Neural progenitor cell (in vitro differentiated cells): ENCODE data around the gene GNA14. TPM values are rescaled to one million over a fixed set of nuclear protein-coding genes. Genes with fewer than 3 reads are reported as not detected.

Experiments used
- DNase-seq: peaks from one replicate; pipeline ENCODE4 v3.0.0-alpha.2; 2016; ENCODE audit warnings: low spot score
- H2AFZ ChIP-seq: fragments of 200-600 bp; sonication (generic); replicated peaks from 2 replicates; pipeline ENCODE4 v1.6.1; 2016; ENCODE audit warnings: antibody characterized with exemption
- H3F3A ChIP-seq: fragments of 200-600 bp; sonication (generic); 2 replicates; pipeline ENCODE4 v1.6.1; 2016; ENCODE audit warnings: antibody characterized with exemption, low read depth
- H3K27ac ChIP-seq: fragments of 200-600 bp; sonication (generic); 2 replicates; pipeline ENCODE4 v1.5.1; 2016; ENCODE audit warnings: mild to moderate bottlenecking
- H3K27me3 ChIP-seq: fragments of 200-600 bp; sonication (generic); 2 replicates; pipeline ENCODE4 v1.6.1; 2016; ENCODE audit warnings: mild to moderate bottlenecking, moderate library complexity
- H3K36me3 ChIP-seq: fragments of 200-600 bp; sonication (generic); 2 replicates; pipeline ENCODE4 v1.5.1; 2016
- H3K4me1 ChIP-seq: fragments of 200-600 bp; sonication (generic); 2 replicates; pipeline ENCODE4 v1.6.1; 2016; ENCODE audit warnings: mixed run types
- H3K4me2 ChIP-seq: fragments of 200-600 bp; sonication (generic); 2 replicates; pipeline ENCODE4 v1.6.1; 2016
- H3K4me3 ChIP-seq: fragments of 200-600 bp; sonication (generic); 2 replicates; pipeline ENCODE4 v1.5.1; 2016
- H3K79me2 ChIP-seq: fragments of 200-600 bp; sonication (generic); 2 replicates; pipeline ENCODE4 v1.6.1; 2016; ENCODE audit warnings: low read depth
- H3K9ac ChIP-seq: fragments of 200-600 bp; sonication (generic); 2 replicates; pipeline ENCODE4 v1.6.1; 2016
- H3K9me3 ChIP-seq: fragments of 200-600 bp; sonication (generic); 2 replicates; pipeline ENCODE4 v1.5.1; 2016; ENCODE audit warnings: low read depth
- H4K20me1 ChIP-seq: fragments of 200-600 bp; sonication (generic); 2 replicates; pipeline ENCODE4 v1.6.1; 2016; ENCODE audit warnings: low read depth
- H3K27ac Mint-ChIP-seq: 3 replicates; pipeline ENCODE4 v1.8.0; 2021; ENCODE audit warnings: mixed read lengths
- H3K27me3 Mint-ChIP-seq: 2 replicates; pipeline ENCODE4 v1.8.0; 2022; ENCODE audit warnings: low read depth, mild to moderate bottlenecking, inconsistent platforms, moderate library complexity, mixed read lengths; ENCODE audit not compliant: insufficient read depth
- H3K36me3 Mint-ChIP-seq: 3 replicates; pipeline ENCODE4 v1.8.0; 2021; ENCODE audit warnings: mixed read lengths
- H3K4me1 Mint-ChIP-seq: 3 replicates; pipeline ENCODE4 v1.8.0; 2021; ENCODE audit warnings: mixed read lengths
- H3K4me3 Mint-ChIP-seq: 3 replicates; pipeline ENCODE4 v1.8.0; 2021; ENCODE audit warnings: mild to moderate bottlenecking, moderate library complexity, mixed read lengths
- H3K9me3 Mint-ChIP-seq: 3 replicates; pipeline ENCODE4 v1.8.0; 2020; ENCODE audit warnings: mixed read lengths
- EZH2 ChIP-seq: fragments of 200-600 bp; sonication (generic); IDR thresholded peaks from 2 replicates; pipeline ENCODE4 v1.6.1; 2017; ENCODE audit warnings: antibody characterized with exemption, mild to moderate bottlenecking, moderate library complexity
- EZH2phosphoT487 ChIP-seq: fragments of 200-600 bp; sonication (generic); IDR thresholded peaks from 2 replicates; pipeline ENCODE4 v1.6.1; 2017; ENCODE audit warnings: antibody characterized with exemption
- total RNA-seq: library from RNA; depleted of rRNA; stranded (reverse); fragments of >200 nt; gene quantifications from 2 replicates; pipeline ENCODE4 v1.2.3, GENCODE V29; 2015; ENCODE audit warnings: low replicate concordance
- TF ChIP-seq, protein P1 (sequence below): fragments of 200-600 bp; sonication (generic); IDR thresholded peaks from 2 replicates; pipeline ENCODE4 v1.5.1; 2017; ENCODE audit warnings: antibody characterized with exemption, mild to moderate bottlenecking

GNA14 gene
- total RNA-seq, 1 donor from 2014 or later = not detected

- Histone ChIP-seq H3K9me3 (no peaks in the 10 kb centered on the region), H3K4me2 (no peak overlapping the region), H3K9ac (no peak overlapping the region), H4K20me1 (no peaks in the 10 kb centered on the region), H3K4me3 (no peak overlapping the region), H3K27me3 (no peaks in the 10 kb centered on the region), H3K79me2 (no peaks in the 10 kb centered on the region), H2AFZ (no peak overlapping the region), H3K36me3 (no peaks in the 10 kb centered on the region), H3F3A (no peaks in the 10 kb centered on the region), H3K4me1 (no peaks in the 10 kb centered on the region), H3K27ac (no peak overlapping the region)
- no peak overlapping the region for H3K4me3 Mint-ChIP-seq
- H3K9me3 Mint-ChIP-seq = peaks cover 21% of the 10 kb centered on the region
- DNase-seq = no peak
- no peaks in the 10 kb centered on the region for H3K27me3 Mint-ChIP-seq
- no peaks in the 10 kb centered on the region for H3K4me1 Mint-ChIP-seq
- TF ChIP-seq EZH2phosphoT487 (no peak), EZH2 (no peak)
- TF ChIP-seq, protein P1, sequence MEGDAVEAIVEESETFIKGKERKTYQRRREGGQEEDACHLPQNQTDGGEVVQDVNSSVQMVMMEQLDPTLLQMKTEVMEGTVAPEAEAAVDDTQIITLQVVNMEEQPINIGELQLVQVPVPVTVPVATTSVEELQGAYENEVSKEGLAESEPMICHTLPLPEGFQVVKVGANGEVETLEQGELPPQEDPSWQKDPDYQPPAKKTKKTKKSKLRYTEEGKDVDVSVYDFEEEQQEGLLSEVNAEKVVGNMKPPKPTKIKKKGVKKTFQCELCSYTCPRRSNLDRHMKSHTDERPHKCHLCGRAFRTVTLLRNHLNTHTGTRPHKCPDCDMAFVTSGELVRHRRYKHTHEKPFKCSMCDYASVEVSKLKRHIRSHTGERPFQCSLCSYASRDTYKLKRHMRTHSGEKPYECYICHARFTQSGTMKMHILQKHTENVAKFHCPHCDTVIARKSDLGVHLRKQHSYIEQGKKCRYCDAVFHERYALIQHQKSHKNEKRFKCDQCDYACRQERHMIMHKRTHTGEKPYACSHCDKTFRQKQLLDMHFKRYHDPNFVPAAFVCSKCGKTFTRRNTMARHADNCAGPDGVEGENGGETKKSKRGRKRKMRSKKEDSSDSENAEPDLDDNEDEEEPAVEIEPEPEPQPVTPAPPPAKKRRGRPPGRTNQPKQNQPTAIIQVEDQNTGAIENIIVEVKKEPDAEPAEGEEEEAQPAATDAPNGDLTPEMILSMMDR = no peak
- H3K36me3 Mint-ChIP-seq = no peaks in the 10 kb centered on the region
- no peak overlapping the region for H3K27ac Mint-ChIP-seq
These were observed 173.2 kb downstream of the GNA14 start for GRCh38 chr9:77474936-77475335.

DNA sequence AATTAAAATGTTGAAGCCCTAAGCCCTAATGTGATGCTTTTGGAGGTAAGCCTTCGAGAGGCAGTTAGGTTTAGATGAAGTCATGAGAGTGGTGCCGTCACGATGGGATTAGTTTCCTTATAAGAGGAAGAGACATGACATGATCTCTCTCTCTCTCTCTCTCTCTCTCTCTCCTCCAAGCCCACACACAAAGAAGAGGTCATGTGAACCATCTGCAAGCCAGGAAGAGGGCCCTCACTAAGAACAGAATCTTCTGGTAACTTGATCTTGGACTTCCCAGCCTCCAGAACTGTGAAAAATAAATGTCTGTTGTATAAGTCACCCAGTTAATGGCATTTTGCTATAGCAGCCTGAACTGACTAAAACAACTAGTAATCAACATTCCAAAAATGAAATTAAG is 175.5 kb downstream of the GNA14 start:
- no peak overlapping the region for H3K4me3 ChIP-seq
- H3K36me3 ChIP-seq = no peaks in the 10 kb centered on the region
- H3K27ac Mint-ChIP-seq = no peak overlapping the region
- H4K20me1 ChIP-seq = no peaks in the 10 kb centered on the region
- H3K79me2 ChIP-seq = no peaks in the 10 kb centered on the region
- no peaks in the 10 kb centered on the region for H3K4me1 ChIP-seq
- H3K9me3 ChIP-seq = no peaks in the 10 kb centered on the region
- H3K9me3 Mint-ChIP-seq = peaks cover 19% of the 10 kb centered on the region
- no peaks in the 10 kb centered on the region for H3K27me3 Mint-ChIP-seq
- no peaks in the 10 kb centered on the region for H3K27me3 ChIP-seq
- H3K36me3 Mint-ChIP-seq = no peaks in the 10 kb centered on the region
- no peak overlapping the region for H3K9ac ChIP-seq
- H3K27ac ChIP-seq = no peak overlapping the region
- DNase-seq = no peak
- no peaks in the 10 kb centered on the region for H3F3A ChIP-seq
- no peak overlapping the region for H3K4me3 Mint-ChIP-seq
- TF ChIP-seq, protein P1 = no peak
- TF ChIP-seq EZH2phosphoT487 (no peak), EZH2 (no peak)
- no peak overlapping the region for H2AFZ ChIP-seq
- no peaks in the 10 kb centered on the region for H3K4me1 Mint-ChIP-seq
- H3K4me2 ChIP-seq = no peak overlapping the region

GRCh38 chr9:77471572-77471971 is 176.6 kb downstream of the GNA14 start:
- no peaks in the 10 kb centered on the region for H3K4me1 Mint-ChIP-seq
- H3K36me3 Mint-ChIP-seq = no peaks in the 10 kb centered on the region
- no peak for DNase-seq
- Histone ChIP-seq H3K9ac (no peak overlapping the region), H3K36me3 (no peaks in the 10 kb centered on the region), H4K20me1 (no peaks in the 10 kb centered on the region), H3K4me1 (peaks cover 2% of the 10 kb centered on the region), H3K4me2 (no peak overlapping the region), H3K4me3 (no peak overlapping the region), H3K79me2 (no peaks in the 10 kb centered on the region), H3K27me3 (no peaks in the 10 kb centered on the region), H3K27ac (no peak overlapping the region), H2AFZ (no peak overlapping the region), H3F3A (no peaks in the 10 kb centered on the region), H3K9me3 (no peaks in the 10 kb centered on the region)
- TF ChIP-seq EZH2 (no peak), EZH2phosphoT487 (no peak)
- TF ChIP-seq, protein P1 = no peak
- no peak overlapping the region for H3K27ac Mint-ChIP-seq
- peaks cover 19% of the 10 kb centered on the region for H3K9me3 Mint-ChIP-seq
- no peaks in the 10 kb centered on the region for H3K27me3 Mint-ChIP-seq
- H3K4me3 Mint-ChIP-seq = no peak overlapping the region
